ENCODE data around the gene IMMP2L.
A peak's percentile ranks its signal among the peaks of the same experiment; 100 is the strongest.
"Not testable (repeated sequence)": the region's sequence is repeated elsewhere in the genome, so short reads cannot be mapped to it uniquely, and the experiment has no call there.

The IMMP2L gene
- total RNA-seq: 8.7 to 19.1 (median 11.1) reads per million in 9 experiments

DNA sequence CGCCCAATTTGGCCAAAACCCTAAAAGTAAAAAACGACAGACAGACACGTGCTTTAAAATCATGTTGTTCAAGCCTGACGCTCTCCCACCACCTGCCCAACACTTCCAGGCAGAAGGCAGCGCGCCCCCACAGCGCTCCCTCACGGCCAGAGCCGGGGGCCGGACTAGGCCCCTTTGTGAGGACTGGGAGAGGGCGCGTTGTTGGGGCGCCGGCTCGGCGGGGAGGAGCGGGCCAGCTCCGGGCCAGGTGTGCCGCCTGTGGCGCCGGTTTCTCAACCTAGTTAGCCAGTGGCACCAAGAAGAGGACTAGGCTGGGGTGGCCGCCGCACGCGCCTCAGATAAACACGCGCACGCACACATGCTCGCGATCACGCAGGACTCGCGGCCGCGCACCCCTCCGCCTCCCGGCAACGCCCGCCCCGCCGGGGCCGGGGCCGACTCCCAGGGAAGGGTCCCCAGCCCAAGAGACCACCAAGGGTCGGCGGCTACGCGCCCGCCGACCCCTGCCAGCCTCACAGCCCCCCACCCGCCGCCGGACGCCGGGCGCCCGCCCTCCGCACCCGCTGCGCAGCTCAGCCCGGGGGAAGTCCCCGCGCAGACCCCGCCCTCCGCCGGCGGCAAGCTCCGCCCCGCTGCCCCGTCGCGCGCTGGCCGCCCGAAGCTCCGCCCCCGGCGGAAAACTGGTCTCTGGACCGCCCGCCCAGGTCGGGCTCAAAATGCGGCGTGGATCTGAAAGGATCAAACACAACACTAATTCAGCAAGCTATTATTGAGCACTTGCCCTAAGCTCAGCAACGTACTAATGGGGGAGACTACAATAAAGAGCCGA, at the start of gene IMMP2L:
Gene IMMP2L (minus strand): TSS at position 589 of the 829 bp plus-strand sequence.
- peaks cover 10 to 12% of the 10 kb centered on the region in 2 donors for H3K27me3 Mint-ChIP-seq
- peak within 1 kb of the TSS; percentile 84 to 85 for H3K4me3 Mint-ChIP-seq
- peak within 1 kb of the TSS; percentile 92 to 94 for H3K27ac Mint-ChIP-seq
- DNase-seq: peak; percentile 90 to 96 (median 95)
- peaks cover 3% of the 10 kb centered on the region for H3K36me3 Mint-ChIP-seq (ENCODE audit: insufficient read depth)
- ATAC-seq (replicated peaks): peak; percentile 88
- no peaks in the 10 kb centered on the region for H3K9me3 Mint-ChIP-seq
- H3K4me1 Mint-ChIP-seq (ENCODE audit: low read depth in 2 of 2): peaks cover 15 to 27% of the 10 kb centered on the region in 2 donors

DNA sequence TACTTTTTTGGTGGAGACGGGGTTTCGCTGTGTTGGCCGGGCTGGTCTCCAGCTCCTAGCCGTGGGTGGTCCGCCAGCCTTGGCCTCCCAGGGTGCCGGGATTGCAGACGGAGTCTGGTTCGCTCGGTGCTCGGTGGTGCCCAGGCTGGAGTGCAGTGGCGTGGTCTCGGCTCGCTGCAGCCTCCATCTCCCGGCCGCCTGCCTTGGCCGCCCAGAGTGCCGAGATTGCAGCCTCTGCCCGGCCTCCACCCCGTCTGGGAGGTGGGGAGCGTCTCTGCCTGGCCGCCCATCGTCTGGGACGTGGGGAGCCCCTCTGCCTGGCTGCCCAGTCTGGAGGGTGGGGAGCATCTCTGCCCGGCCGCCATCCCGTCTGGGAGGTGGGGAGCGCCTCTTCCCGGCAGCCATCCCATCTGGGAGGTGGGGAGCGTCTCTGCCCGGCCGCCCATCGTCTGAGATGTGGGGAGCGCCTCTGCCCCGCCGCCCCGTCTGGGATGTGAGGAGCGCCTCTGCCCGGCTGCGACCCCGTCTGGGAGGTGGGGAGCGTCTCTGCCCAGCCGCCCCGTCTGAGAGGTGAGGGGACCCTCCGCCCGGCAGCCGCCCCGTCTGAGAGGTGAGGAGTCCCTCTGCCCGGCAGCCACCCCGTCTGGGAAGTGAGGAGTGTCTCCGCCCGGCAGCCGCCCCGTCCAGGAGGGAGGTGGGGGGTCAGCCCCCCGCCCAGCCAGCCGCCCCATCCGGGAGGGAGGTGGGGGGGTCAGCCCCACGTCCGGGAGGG, 47.4 kb upstream of the IMMP2L start:
- not testable (repeated sequence) for H3K4me1 Mint-ChIP-seq (ENCODE audit: low read depth in 2 of 2); H3K4me3 Mint-ChIP-seq; H3K9me3 Mint-ChIP-seq; H3K36me3 Mint-ChIP-seq (ENCODE audit: insufficient read depth); ATAC-seq (replicated peaks); DNase-seq; H3K27ac Mint-ChIP-seq
- H3K27me3 Mint-ChIP-seq: peaks cover 0 to 17% of the 10 kb centered on the region in 2 donors

DNA sequence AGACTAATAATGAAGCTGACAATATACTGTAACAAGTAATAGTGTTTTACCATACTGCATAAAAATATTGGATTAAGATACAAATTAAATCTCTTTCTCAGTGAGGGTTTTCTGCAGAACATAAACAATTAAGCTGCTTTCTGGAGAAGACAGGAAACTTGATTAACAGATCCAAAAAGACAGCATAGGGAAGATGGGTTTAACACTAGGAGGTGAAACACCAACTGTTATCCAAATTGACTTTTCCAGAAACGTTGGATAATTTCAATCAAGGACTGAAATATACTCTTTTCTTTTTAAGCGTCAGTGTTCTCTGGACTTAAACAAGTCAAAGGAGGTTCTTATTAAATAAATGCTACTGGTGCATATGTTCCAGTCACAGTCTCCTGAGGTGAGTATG, 45.3 kb upstream of the IMMP2L start:
- DNase-seq (no peak), ATAC-seq (replicated peaks) (no peak)
- H3K27me3 Mint-ChIP-seq: peaks cover 5 to 8% of the 10 kb centered on the region in 2 donors
- H3K27ac Mint-ChIP-seq: no peak overlapping the region
- no peaks in the 10 kb centered on the region for H3K9me3 Mint-ChIP-seq
- no peaks in the 10 kb centered on the region for H3K4me1 Mint-ChIP-seq (ENCODE audit: low read depth in 2 of 2)
- no peaks in the 10 kb centered on the region for H3K36me3 Mint-ChIP-seq (ENCODE audit: insufficient read depth)
- no peak overlapping the region for H3K4me3 Mint-ChIP-seq

DNA sequence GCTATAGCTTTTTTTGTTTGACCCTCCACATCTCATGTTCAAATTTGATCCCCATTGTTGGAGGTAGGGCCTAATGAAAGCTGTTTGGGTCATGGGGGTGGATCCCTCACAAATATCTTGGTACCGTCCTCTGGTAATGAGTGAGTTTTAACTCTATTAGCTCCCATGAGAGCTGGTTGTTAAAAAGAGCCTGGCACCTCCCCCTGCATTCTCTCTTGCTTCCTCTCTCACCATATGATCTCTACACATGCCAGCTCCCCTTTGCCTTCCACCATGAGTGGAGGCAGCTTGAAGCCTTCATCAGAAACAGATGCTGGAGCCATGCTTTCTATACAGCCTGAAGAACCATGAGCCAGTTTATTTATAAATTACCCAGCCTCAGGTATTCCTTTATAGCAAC, 43.0 kb upstream of the IMMP2L start:
- ATAC-seq (replicated peaks) (no peak), DNase-seq (no peak)
- H3K36me3 Mint-ChIP-seq (ENCODE audit: insufficient read depth): no peaks in the 10 kb centered on the region
- peaks cover 13 to 20% of the 10 kb centered on the region in 2 donors for H3K27me3 Mint-ChIP-seq
- H3K27ac Mint-ChIP-seq: no peak overlapping the region
- no peak overlapping the region for H3K4me3 Mint-ChIP-seq
- no peaks in the 10 kb centered on the region for H3K4me1 Mint-ChIP-seq (ENCODE audit: low read depth in 2 of 2)
- H3K9me3 Mint-ChIP-seq: no peaks in the 10 kb centered on the region

DNA sequence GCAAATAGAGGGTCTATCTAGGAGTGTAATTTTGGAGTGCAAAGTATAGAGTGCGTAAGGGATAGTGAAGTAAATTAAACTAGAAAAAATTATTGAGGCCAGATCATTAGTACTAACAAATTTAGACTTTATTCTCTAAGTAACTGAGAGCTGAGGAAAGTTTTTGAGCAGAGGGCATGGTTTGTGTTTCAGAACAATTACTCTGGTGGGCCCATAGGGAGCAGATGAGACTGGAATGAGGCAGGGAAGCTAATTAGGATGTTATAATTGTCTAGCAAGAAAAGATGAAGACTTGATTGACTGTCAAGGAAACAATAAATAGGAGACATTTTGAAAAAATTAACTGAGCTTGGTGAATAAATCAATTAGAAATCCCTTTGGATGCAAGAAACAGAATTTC, 37.8 kb upstream of the IMMP2L start:
- H3K27me3 Mint-ChIP-seq: peaks cover 5 to 20% of the 10 kb centered on the region in 2 donors
- H3K36me3 Mint-ChIP-seq (ENCODE audit: insufficient read depth): no peaks in the 10 kb centered on the region
- no peak overlapping the region for H3K27ac Mint-ChIP-seq
- no peak overlapping the region for H3K4me3 Mint-ChIP-seq
- peaks cover 0 to 2% of the 10 kb centered on the region in 2 donors for H3K9me3 Mint-ChIP-seq
- no peaks in the 10 kb centered on the region for H3K4me1 Mint-ChIP-seq (ENCODE audit: low read depth in 2 of 2)
- ATAC-seq (replicated peaks) (no peak), DNase-seq (no peak)

DNA sequence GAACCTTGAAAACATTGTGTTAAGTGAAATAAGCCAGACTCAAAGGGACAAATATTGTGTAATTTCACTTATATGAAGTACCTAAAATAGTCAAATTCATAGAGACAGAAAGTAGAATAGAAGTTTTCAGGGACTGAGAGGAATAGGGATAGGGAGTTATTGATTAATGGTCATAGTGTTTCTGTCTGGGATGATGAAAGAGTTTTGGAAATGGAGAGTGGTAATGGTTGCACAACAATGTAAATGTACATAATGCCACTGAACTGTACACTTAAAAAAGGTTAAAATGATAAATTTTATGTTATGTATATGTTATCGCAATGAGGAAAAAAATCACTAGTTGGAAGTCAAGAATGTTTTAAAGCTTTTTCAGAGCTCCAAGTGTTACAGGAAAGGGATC, 33.5 kb upstream of the IMMP2L start:
- DNase-seq: no peak
- Mint-ChIP-seq H3K36me3 (ENCODE audit: insufficient read depth) (no peaks in the 10 kb centered on the region), H3K4me3 (no peak overlapping the region), H3K27me3 (peaks cover 3 to 8% of the 10 kb centered on the region in 2 donors), H3K27ac (no peak overlapping the region), H3K4me1 (ENCODE audit: low read depth in 2 of 2) (no peaks in the 10 kb centered on the region), H3K9me3 (peaks cover 0 to 2% of the 10 kb centered on the region in 2 donors)
- no peak for ATAC-seq (replicated peaks)

DNA sequence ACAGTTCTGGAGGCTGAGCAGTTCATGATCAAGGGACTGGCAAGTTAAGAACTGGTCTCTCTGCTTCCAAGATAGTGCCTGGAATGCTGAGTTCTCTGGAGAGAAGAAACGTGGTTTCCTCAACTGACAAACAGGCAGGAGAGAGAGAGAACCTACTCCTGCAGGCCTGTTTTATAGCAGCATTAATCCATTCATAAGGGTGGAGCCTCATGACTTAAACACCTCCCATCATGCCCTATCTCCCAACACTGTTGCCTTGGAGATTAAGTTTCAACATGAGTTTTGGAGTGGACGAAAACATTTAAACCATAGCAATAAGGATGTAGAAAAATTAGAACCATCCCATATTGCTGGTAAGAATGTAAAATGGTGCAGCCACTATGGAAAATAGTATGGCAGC, 32.3 kb upstream of the IMMP2L start:
- no peak for ATAC-seq (replicated peaks)
- no peaks in the 10 kb centered on the region for H3K4me1 Mint-ChIP-seq (ENCODE audit: low read depth in 2 of 2)
- DNase-seq: no peak

DNA sequence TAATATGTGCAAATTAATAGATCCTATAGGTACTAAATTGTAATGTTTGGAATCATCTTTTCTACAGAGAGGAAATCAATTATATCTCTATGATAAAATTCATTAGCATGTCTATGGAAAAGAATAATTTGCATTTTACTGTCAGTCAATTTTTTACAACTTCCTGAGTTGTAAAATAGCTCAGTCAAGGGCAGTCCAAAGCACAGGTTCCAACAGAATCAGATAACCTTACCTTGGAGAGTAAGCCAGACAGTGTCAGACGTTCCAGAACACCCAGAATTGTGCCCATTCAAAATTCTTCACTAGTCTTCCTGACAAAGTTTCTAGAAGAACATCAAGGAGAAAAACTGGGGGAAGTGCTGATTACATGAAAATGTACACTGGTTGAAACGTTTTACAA, 31.1 kb upstream of the IMMP2L start:
- Mint-ChIP-seq H3K27me3 (peaks cover 4 to 6% of the 10 kb centered on the region in 2 donors), H3K4me3 (no peak overlapping the region), H3K36me3 (ENCODE audit: insufficient read depth) (no peaks in the 10 kb centered on the region), H3K9me3 (peaks cover 0 to 2% of the 10 kb centered on the region in 2 donors), H3K27ac (no peak overlapping the region), H3K4me1 (ENCODE audit: low read depth in 2 of 2) (no peaks in the 10 kb centered on the region)
- no peak for ATAC-seq (replicated peaks)
- no peak for DNase-seq

More for the DNA sequence above, 32.3 kb upstream of the IMMP2L start:
- Mint-ChIP-seq H3K4me3 (no peak overlapping the region), H3K36me3 (ENCODE audit: insufficient read depth) (no peaks in the 10 kb centered on the region), H3K9me3 (peaks cover 0 to 2% of the 10 kb centered on the region in 2 donors), H3K27ac (no peak overlapping the region), H3K27me3 (peaks cover 4 to 6% of the 10 kb centered on the region in 2 donors)

DNA sequence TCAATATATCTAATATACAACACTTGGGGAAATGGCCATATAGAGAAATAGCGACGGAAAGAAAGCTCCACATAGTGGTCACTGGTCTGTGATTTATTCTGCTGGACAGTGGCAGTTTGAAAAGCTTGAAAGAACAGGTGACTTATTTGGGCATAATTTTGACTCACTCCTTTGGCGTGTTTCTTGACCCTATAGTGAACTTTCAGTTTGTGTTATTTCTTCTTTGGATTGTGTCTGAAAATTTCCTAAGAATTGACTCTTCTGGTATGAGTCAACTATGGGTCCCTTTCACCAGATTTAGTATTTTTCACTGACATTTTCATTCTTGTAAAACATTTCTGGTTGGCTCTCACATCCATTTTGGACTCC, 25.8 kb upstream of the IMMP2L start:
- Mint-ChIP-seq H3K4me3 (no peak overlapping the region), H3K4me1 (ENCODE audit: low read depth in 2 of 2) (no peaks in the 10 kb centered on the region), H3K27me3 (peaks cover 6 to 17% of the 10 kb centered on the region in 2 donors), H3K9me3 (no peaks in the 10 kb centered on the region), H3K27ac (no peak overlapping the region), H3K36me3 (ENCODE audit: insufficient read depth) (no peaks in the 10 kb centered on the region)
- ATAC-seq (replicated peaks) (no peak), DNase-seq (no peak)

DNA sequence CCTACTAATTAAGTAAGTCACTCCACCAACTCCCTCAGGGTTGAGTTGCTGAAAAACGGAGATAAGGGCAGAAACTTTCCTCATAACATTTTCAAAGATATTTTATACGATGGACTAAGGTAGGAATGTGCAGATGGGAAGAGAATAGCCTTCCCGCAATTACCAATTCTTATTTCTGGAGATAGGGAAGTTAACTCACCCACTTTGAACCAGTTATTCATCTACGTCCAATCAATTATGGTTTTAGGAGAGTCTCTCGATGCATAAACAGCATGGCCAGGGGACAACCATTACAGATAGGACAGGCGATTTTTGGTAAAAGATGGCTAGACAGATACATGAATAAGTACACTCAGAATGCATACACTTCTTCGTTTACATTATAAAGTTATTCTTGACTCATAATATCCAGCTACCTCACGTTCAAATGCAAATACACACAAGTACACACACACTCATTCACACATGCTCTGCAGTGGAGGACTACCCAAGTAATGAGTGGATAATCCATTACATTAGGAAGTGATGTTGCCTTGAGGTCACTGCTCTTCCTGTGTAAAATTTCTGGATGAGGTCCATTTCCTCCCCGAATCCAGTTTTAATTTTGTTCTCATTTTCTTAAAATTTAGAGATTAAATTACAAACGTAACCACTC, 25.2 kb upstream of the IMMP2L start:
- no peak overlapping the region for H3K27ac Mint-ChIP-seq
- ATAC-seq (replicated peaks): no peak
- peaks cover 6 to 17% of the 10 kb centered on the region in 2 donors for H3K27me3 Mint-ChIP-seq
- no peak overlapping the region for H3K4me3 Mint-ChIP-seq
- no peaks in the 10 kb centered on the region for H3K9me3 Mint-ChIP-seq
- no peaks in the 10 kb centered on the region for H3K4me1 Mint-ChIP-seq (ENCODE audit: low read depth in 2 of 2)
- no peak for DNase-seq
- no peaks in the 10 kb centered on the region for H3K36me3 Mint-ChIP-seq (ENCODE audit: insufficient read depth)

DNA sequence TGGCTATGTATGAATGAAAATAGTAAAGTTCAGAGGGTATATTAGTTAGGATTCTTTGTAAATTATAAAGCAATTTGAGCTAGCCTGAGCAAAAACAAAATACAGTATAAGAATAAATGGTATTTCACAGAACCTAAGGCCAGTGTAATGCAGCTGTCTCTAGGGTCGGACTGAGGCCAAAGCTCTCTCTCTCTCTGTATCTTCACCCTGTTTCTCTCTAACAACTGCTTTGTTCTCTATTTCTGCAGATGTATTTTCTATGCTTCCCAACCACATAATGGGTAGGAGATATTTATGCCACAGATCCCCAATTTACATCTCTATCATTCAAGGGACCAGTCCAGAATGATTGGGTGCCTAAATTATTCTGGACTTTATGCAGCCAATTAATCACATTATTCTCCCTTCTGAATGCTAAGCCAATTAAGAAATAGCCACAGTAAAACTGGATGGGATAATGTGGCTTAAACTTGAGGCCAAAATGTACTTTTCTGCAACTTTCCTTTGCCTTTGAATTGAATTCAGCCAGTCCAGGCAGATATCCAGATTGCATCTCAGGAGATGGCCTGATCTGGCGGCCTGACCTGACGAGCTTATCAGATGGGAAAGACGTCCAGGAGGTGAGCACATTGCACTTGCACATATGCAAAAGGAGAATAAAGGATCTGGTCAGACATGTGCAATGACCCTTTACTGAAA, 24.6 kb upstream of the IMMP2L start:
- Mint-ChIP-seq H3K9me3 (no peaks in the 10 kb centered on the region), H3K4me1 (ENCODE audit: low read depth in 2 of 2) (no peaks in the 10 kb centered on the region), H3K27me3 (peaks cover 6 to 17% of the 10 kb centered on the region in 2 donors), H3K4me3 (no peak overlapping the region), H3K27ac (no peak overlapping the region), H3K36me3 (ENCODE audit: insufficient read depth) (no peaks in the 10 kb centered on the region)
- DNase-seq: no peak
- ATAC-seq (replicated peaks): no peak

DNA sequence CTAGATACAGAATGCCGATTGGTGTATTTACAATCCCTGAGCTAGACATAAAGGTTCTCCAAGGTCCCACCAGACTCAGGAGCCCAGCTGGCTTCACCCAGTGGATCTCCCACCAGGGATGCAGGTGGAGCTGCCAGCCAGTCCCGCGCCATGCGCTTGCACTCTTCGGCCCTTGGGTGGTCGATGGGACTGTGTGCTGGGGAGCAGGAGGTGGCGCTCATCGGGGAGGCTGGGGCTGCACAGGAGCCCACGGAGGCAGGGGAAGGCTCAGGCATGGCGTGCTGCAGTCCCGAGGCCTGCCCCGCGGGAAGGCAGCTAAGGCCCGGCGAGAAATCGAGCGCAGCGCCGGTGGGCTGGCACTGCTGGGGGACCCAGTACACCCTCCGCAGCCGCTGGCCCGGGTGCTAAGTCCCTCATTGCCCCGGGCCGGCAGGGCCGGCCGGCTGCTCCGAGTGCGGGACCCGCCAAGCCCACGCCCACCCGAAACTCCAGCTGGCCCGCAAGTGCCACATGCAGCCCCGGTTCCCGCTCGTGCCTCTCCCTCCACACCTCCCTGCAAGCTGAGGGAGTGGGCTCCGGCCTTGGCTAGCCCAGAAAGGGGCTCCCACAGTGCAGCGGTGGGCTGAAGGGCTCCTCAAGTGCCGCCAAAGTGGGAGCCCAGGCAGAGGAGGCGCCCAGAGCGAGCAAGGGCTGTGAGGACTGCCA, 19.6 kb upstream of the IMMP2L start:
- H3K4me1 Mint-ChIP-seq (ENCODE audit: low read depth in 2 of 2); H3K4me3 Mint-ChIP-seq; ATAC-seq (replicated peaks); H3K36me3 Mint-ChIP-seq (ENCODE audit: insufficient read depth); H3K27ac Mint-ChIP-seq; H3K9me3 Mint-ChIP-seq; DNase-seq; H3K27me3 Mint-ChIP-seq: not testable (repeated sequence)

All from effector memory CD8-positive, alpha-beta T cell (primary cell).